Parietal lobe (tissue), 1 donor: ENCODE data around the gene FCRL3. TPM values are rescaled to one million over a fixed set of nuclear protein-coding genes. Genes with fewer than 3 reads are reported as not detected.

Experiments
- total RNA-seq: library from RNA; depleted of rRNA; stranded (reverse); fragments of >200 nt; gene quantifications from one replicate; pipeline ENCODE4 v1.2.3, GENCODE V29; 2014

Gene FCRL3, protein sequence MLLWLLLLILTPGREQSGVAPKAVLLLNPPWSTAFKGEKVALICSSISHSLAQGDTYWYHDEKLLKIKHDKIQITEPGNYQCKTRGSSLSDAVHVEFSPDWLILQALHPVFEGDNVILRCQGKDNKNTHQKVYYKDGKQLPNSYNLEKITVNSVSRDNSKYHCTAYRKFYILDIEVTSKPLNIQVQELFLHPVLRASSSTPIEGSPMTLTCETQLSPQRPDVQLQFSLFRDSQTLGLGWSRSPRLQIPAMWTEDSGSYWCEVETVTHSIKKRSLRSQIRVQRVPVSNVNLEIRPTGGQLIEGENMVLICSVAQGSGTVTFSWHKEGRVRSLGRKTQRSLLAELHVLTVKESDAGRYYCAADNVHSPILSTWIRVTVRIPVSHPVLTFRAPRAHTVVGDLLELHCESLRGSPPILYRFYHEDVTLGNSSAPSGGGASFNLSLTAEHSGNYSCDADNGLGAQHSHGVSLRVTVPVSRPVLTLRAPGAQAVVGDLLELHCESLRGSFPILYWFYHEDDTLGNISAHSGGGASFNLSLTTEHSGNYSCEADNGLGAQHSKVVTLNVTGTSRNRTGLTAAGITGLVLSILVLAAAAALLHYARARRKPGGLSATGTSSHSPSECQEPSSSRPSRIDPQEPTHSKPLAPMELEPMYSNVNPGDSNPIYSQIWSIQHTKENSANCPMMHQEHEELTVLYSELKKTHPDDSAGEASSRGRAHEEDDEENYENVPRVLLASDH
- total RNA-seq = not detected

GRCh38 chr1:157700732-157701131 lies at the start of gene FCRL3:
TSS of gene FCRL3 (minus strand) at chr1:157700769. CDS start at chr1:157700489, 280 bp downstream.

Other genes with a start within 250 kb of the FCRL3 start
- gene FCRL5, start 148.3 kb downstream of the FCRL3 start, total RNA-seq = not detected
- not detected for gene FCRL4, start 102.7 kb downstream of the FCRL3 start, total RNA-seq
- gene FCRL2, start 76.4 kb upstream of the FCRL3 start, total RNA-seq = not detected
- not detected for gene FCRL1, start 119.4 kb upstream of the FCRL3 start, total RNA-seq
- gene CD5L, start 141.0 kb upstream of the FCRL3 start, total RNA-seq = not detected